Measurements from ENCODE around the gene RGS6.

RGS6 gene

DNA sequence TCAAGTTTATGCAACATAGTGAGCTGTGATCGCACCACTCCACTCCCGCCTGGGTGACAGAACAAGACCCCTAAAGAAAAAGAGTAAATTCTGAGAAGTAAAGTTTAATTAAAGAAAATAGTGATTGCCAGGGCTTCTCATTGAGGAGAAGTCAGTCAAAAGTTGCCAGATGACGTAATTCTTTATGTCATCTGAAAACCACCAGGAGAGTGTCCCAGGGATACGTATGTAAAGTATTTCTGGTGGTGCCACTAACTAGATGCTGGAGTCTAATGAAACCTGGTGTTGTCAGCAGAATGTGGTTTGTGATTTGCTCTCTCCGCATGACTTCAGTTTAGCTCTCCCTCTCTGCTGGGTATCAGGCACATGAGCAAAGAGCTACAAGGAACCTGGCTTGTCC is 569.2 kb downstream of the RGS6 start:
- DNase-seq (ENCODE audit: low read depth), result no peak

DNA sequence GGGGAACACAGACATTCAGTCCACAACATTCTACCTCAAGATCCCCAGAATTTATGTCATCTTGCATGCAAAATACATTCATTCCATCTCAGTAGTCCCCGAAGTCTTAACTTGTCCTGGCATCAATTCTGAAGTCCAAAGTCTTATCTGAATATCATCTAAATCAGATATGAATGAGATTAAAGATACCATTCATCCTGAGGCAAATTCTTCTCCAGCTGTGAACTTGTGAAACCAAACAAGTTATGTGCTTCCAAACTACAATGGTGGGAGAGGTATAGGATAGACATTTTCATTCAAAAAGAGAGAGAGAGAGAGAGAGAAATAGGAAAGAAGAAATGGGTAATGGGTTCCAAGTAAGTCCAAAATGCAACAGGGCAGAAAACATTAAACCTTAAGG is 571.0 kb downstream of the RGS6 start:
- no peak for DNase-seq (ENCODE audit: low read depth)

DNA sequence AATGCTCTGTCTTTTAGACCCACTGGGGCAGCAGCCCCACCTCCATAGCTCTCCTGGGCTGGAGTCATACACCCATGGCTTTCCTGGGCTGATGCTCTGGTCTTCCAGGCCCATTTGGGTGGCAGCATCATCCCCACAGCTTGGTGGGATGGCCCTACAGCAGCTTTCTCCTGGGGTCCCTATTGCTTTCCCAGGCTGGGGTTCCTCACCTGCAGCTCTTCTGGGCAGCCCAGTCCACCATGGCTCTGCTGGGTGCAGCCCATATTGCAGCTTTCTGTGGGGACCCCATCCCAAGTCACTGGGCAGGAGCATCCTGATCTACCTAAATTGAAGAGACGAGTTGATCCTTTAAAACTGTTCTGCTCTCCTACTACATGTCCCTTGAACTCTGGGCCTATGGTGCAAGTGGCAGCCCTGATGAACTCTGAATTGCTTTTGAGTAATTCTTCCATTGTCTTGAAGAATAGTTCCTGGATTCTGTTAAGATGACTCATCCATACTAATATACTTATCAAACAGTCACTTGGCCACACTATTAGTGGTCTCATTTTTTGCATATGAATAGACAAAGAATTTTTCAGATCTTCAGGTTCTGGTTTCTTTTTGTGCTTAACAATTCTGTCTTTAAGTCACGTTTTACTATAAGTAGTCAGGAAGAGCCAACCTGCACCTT is 571.6 kb downstream of the RGS6 start:
- no peak for DNase-seq (ENCODE audit: low read depth)

DNA sequence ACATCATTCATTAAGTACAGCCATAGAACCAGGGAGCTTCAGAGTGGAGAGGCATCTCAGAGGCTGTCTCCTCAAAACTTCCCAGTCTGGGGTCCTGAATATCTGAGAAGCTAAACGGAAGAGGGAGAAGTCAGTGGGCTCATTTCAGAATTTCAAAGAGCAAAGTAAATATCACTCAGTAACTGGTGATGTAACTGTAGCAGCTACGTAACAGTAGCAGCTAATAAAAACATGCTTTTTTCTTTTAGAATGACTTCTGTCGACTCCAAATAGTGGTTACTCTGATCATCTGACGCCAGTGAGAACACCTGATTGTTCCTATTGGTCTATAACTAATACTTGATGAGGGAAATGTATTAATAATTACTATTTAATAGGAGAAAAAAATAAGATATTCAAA is 578.3 kb downstream of the RGS6 start:
- DNase-seq (ENCODE audit: low read depth), result no peak

DNA sequence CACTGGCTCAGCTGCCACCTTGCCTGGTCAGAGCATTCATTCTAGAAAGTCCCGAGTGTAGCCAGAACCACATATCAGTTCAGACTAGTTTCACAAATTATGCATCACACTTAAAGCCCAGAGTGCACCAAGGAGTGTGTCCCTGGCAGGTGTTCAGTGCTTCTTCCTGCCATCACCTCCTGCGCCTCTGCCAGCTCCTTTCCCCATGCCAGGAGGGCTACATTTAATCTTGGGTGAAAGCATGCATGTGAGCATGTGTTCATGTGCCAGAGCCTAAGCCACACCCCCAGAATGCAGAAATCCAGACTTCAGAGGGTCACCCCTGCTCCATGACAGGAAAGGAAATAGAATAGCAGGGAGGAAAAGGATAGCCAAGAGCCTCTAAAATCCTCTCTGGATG is 580.1 kb downstream of the RGS6 start:
- DNase-seq (ENCODE audit: low read depth), result no peak

DNA sequence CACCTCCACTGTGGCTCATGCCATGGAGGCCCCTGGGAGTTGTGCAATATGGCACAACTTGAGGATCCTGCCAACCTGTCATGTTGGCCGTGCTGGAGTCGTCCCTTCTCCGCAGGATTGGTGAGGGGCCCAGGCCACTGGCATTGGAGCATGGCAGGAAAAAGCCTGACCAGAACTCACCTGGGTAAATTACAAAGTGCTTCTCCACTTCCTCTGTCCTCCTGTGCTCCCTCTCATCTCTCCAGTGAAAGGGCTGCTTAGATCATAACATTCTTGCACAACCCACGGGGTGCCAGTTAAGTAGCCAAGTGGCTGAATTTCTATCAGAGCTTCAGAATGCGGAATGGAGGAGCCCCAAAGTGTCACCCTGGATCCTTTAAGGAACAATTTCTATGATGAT is 580.7 kb downstream of the RGS6 start:
- no peak for DNase-seq (ENCODE audit: low read depth)

DNA sequence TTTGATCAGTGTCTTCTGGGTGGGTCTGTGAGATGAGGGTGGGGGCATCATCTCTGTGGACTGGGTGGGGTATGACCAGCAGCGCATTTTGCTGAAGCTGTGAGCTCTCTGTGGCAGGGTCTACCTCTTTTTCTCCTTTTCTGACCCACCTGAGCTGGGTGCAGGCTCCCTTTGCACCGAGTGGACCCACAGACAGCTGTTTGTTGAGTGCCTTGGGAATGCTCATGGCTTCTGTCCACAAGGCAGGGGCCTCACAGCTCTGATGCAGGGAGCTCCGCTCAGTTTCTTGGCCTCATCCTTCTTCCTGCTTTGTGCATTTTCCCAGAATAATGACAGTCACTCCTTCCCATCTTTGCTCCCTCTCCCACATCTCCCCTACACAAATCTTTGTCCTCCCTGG is 581.1 kb downstream of the RGS6 start:
- no peak for DNase-seq (ENCODE audit: low read depth)

DNA sequence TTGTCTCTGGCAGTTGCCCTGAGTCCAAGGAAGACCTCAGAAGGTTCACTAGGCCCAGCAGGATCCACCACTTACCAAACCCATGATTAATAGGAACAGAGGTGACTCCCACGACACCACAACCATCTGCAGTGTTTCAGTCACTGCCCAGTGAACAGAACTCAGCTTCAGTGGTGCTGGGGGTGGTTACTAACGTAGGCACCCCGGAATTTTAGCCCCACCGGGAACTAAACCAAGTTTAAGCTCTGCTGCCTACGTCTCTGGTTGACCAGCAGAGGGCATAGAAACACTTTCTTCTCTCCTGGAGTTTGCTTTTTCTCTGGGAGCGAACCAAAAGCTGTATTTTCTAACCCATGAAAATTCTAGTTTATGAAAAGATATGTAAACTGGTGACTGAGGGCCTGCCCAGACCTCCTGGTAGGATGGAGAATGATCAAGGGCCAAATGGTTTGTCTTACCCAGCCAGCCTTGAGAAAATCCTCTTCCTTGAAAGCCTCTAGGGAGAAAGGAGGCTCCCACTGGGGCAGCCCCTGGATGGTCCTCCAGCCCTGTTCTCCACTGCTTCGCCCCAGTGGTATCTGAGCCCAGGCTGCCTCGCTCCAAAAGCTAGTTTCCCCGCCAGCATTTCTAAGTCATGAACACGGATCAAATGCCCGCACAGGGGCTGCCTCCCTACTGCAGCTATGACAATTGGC is 581.9 kb downstream of the RGS6 start:
- no peak for DNase-seq (ENCODE audit: low read depth)

DNA sequence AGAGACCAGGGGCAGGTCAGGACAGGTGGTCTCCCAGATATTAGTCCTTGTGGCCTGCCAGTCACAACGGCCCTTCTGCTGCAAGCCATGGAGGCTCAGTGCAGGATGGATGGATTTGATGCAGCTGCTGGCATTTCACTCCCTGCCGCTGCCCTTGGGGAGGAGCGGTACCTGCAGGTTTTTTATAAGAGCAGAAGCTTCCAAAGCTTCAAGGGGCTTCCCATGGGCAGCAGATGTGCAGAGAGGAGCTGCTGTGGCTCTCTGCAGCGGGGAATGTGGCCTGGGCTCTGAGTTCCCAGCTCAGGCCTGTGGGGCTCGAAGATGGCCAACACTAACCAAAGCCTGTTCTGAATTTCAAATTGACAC is 582.4 kb downstream of the RGS6 start:
- DNase-seq (ENCODE audit: low read depth), result no peak

DNA sequence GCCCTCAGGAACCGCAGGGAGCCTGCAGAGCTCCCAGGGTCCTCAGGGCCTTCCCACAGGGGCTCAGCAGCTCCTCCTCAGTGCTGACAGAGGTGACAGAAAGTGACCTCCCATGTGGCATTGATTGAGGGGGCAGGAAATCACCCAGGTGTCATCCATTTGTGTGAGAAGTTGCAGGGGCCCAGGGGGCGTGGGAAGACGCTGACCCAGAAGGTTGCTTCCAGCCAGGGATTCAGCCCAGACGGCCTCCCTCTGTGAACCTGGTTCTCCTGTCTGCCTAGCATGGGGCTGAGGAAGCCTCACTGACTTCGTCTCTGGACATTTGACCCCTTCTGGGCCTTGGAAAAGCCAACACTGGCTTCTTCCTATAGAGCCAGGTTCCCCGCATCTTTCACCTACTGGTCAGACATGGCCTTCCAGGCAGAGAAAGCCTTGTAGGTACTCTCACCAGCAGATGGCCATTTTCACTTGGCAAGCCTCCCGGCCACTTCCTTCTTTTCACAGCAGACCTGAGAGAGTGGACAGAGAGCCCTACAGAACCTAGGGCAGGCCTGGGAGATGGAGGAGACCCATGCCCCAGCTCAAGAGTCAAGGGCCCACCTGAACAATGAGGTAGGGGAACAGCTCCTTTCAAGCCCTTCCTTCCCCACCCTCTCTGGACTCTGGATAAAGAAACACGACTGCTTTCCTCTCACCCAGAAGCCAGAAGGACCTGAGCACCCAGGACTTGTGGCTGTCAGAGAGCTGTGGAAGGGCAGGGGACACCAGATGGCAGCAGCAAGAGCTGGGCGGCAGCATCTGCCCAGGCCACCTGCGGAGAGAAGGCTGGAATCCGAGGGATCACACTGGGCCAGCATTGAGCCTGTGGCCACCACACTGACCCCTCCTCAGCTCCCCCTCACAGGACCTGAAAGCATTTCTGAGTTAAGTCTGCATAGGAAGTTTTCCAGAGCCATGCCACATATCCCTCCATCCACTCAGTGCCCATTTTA is 583.8 kb downstream of the RGS6 start:
- no peak for DNase-seq (ENCODE audit: low read depth)

DNA sequence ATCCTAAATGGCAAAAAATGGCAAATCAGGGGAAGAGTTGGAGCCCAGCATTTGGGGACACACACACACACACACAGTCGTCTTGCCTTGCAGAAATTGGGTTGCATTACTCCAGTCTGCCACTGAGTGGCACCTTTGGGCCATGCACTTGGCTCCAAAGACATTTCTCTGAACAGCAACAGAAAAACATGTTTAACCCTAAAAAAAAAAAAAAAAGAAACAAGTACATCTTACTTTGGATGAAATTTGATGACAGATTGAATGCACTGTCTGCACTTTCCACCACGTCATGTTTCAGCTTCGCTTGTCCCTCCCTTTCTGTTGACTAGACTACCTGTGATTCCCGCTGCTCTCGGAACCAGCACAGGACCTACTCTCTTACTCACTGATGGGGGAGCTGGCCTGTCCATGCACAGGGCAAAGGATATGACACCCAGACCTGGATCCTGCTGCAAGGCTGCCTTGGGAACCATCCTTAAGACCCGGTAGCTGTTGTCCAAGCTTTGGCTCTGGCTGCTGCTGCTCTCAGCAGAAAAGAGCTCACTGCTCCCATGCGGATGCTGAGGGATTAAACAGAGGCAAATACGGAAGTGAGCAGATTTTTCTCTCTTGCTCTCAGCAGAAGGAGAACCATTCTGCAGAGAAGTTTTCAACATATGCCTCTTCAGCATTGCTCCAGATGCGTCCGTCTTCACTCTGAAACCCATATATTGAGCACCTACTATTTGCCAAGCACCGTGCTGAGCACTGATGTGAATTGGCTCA is 584.9 kb downstream of the RGS6 start:
- peak; percentile 69 for DNase-seq (ENCODE audit: low read depth)

DNA sequence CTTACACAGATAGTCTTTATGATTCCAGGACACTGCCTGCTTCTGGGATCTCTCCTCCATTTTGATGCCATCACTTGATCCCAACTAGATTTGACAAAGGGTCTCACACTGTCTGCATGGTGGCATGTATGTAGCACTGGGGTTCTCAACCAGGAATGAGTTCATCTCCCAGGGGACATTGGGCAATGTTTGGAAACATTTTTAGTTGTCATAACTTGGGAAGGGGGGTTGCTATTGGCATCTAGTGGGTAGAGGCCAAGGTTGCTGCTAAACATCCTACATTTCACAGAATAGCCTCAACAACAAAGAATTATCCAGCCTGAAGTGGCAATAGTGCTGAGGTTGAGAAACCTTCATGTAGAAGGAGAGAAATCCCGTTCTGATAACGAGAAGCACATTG is 585.5 kb downstream of the RGS6 start:
- DNase-seq (ENCODE audit: low read depth), result no peak

DNA sequence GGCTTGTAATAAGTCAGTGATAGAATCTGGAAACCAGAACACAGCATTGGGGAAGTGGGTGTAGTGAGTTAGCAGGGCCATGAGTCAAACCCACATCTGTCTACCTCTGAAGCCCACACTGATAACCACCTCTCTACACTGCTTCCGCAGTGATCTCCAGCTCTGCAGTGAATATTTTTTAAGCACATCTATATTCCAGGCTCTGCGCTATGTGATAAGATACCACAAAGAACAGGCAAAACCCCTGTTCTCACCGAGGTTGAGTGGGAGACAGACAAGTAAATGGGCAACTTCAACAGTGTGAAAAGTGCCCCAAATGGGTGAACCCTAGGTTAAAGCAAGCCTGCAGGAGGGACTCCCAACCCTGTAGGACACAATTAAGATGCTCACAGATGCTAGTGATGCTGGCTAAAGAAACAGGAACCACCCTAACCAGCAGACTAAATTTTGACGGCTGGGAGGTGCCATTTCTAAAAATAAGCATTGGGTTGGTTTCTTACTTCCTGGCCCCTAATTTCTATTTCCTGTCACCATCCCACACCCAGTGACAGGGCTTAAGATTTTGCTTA is 586.7 kb downstream of the RGS6 start:
- DNase-seq (ENCODE audit: low read depth), result no peak

DNA sequence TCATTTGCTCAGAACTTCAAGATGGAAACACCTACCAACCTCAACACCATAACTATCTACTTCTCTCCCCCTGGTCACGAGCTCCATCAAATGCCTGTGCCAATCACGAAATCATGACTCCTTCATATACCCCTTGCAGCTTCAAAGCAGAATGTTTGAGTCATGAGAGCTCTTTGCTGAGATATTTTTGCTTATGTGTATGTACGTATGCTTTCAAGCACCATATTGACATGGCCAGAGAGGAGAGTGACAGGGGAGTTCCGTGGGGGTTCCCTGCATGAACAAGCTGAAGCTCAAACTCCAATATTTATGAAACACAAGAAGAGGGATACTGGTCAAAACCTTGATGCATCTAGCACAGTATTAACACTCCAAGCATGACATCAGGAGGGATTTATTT is 587.3 kb downstream of the RGS6 start:
- DNase-seq (ENCODE audit: low read depth), result no peak

DNA sequence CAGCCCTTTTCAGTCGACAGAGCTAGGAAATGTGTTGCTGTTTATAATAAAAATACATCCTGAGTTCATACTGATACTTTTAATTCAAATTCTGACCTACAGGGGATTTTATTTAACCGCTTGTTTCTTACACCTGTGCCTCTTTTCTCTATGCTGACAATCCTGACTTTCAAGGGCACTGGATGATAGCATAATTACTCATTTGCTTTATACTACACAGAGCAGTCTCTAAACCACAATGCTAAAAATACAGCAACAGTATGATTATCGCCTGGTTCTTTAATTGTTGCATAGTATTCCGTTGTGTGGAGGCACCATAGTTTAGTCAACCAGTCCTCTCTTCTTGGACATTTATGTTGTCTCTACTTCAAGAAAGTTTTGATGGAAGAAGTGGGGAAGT is 588.8 kb downstream of the RGS6 start:
- no peak for DNase-seq (ENCODE audit: low read depth)

DNA sequence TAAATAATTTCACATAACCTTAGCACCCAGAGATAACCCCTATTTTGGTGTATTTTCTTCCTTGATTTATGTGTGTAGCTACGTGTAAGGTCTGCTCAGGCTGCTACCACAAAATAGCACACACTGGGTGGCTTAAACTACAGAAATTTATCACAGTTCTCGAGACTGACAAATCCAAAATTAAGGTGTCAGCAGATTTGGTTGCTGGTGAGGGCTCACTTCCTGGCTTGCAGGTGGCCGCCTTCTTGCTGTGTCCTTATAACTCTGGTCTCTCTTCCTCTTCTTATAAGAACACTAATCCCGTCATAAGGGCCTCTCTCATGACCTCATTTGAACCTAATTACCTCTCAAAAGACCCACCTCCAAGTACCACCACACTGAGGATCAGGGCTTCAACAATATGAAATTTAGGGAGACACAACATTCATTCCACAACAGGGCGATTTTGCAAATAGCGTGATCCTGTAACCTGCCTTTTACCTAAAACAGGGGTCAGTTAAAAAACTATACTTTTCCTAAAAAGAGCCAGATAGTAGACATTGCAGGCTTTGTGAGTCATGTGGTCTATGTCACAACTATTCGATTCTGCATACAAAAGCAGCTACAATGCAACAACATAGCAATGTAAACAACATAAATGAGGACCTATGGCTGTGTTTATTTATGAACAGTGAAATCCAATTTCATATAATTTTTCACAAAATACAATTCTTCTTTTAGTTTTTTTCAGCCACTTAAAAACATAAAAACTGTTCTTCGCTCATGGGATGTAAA is 589.9 kb downstream of the RGS6 start:
- DNase-seq (ENCODE audit: low read depth), result no peak

DNA sequence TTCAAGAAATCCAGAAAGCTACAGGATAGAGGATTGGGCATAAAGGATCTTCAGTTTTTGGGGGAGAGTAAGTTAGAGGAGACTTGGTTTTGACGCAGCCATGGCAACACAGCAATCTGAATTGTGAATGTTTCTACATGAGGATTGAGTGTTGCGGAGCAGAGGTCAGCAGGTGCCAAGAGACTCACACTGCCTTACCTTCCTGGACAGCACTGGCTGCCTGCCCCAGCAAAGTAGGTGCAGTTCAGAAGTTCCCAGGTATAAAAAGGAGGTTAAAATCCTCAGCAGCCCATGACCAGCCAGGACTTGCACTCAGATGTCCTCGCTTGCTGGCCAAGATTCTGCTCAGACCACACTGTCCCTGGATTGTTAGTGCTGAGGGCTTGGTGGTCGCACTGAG is 590.6 kb downstream of the RGS6 start:
- no peak for DNase-seq (ENCODE audit: low read depth)

DNA sequence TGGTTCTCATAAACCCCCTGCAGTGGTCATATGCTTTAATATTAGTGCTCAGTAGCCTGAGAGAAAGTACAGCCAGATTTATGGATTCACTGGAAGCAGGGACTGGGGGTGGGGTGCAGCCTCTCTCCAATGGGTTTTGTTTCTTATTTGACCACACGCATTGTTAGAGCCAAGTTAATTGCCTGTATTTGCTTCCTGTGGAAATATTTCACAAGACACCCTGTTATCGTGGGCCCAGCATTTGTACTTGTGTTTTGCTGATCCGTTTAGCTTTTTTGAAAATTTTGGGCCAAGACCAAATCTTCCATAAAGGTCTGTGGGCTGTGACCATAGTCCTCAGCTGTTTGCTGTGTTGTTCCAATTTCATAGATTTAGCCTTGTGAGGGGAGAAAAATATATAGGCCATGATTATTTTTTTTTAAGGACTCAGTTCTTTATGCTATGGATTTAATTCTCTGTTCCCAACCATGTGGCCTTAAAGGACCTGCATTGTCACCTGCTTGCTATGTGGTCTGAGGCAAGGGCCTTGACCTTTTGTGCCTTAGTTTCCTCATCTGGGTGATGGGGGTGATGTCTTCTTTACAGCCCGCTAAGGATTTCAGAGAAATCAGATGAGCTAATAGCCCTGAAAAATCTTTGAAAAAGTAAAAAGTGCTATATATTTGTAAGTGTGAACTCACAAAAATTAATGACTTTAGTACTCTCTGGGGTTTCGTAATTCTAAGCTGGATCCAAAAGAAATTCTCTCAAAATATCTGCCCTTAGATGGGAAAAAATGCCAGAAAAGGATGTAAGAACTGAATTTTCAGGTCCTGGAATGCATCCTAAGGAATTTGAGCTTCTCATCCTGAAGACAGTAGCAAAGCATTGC is 591.4 kb downstream of the RGS6 start:
- no peak for DNase-seq (ENCODE audit: low read depth)

DNA sequence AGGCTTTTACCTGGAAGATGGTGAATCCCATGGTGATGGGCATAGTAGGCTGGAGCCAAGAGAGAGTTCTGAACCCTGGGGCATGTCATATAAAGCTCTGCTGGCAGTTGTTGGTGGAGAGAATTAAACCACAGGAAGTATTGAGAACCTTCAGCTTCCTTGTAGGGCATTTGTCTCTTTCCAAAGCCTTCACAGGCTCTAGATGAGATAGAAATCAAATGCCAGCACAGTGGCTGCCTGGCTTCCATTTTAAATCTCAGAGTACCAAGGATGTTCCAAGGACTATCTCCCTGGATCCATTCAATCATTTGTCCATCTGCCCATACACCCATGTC is 592.0 kb downstream of the RGS6 start:
- no peak for DNase-seq (ENCODE audit: low read depth)
